Measurements from ENCODE around the gene UBR1. TPM values are rescaled to one million over a fixed set of nuclear protein-coding genes. Genes with fewer than 3 reads are reported as not detected.

The UBR1 gene
- total RNA-seq, 1 experiment from 2014 or later = 23.2 TPM

GRCh38 chr15:43102187-43102586 is 3.7 kb downstream of the UBR1 start:
- no TSS peak for BruUV-seq (replicated peaks)
- POLR2A ChIA-PET = interaction anchor here (0.6 kb wide), 1 partner anchor 377 kb away, joined by 3 read pairs; no protein-coding TSS in a partner anchor

GRCh38 chr15:43100971-43101370 is 4.9 kb downstream of the UBR1 start:
- ChIA-PET CTCF (no interaction called here), POLR2A (no interaction called here)
- TF ChIP-seq, protein P1, sequence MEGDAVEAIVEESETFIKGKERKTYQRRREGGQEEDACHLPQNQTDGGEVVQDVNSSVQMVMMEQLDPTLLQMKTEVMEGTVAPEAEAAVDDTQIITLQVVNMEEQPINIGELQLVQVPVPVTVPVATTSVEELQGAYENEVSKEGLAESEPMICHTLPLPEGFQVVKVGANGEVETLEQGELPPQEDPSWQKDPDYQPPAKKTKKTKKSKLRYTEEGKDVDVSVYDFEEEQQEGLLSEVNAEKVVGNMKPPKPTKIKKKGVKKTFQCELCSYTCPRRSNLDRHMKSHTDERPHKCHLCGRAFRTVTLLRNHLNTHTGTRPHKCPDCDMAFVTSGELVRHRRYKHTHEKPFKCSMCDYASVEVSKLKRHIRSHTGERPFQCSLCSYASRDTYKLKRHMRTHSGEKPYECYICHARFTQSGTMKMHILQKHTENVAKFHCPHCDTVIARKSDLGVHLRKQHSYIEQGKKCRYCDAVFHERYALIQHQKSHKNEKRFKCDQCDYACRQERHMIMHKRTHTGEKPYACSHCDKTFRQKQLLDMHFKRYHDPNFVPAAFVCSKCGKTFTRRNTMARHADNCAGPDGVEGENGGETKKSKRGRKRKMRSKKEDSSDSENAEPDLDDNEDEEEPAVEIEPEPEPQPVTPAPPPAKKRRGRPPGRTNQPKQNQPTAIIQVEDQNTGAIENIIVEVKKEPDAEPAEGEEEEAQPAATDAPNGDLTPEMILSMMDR (IDR thresholded peaks at IDR 0.05) = no peak
- TF ChIP-seq, protein P2, sequence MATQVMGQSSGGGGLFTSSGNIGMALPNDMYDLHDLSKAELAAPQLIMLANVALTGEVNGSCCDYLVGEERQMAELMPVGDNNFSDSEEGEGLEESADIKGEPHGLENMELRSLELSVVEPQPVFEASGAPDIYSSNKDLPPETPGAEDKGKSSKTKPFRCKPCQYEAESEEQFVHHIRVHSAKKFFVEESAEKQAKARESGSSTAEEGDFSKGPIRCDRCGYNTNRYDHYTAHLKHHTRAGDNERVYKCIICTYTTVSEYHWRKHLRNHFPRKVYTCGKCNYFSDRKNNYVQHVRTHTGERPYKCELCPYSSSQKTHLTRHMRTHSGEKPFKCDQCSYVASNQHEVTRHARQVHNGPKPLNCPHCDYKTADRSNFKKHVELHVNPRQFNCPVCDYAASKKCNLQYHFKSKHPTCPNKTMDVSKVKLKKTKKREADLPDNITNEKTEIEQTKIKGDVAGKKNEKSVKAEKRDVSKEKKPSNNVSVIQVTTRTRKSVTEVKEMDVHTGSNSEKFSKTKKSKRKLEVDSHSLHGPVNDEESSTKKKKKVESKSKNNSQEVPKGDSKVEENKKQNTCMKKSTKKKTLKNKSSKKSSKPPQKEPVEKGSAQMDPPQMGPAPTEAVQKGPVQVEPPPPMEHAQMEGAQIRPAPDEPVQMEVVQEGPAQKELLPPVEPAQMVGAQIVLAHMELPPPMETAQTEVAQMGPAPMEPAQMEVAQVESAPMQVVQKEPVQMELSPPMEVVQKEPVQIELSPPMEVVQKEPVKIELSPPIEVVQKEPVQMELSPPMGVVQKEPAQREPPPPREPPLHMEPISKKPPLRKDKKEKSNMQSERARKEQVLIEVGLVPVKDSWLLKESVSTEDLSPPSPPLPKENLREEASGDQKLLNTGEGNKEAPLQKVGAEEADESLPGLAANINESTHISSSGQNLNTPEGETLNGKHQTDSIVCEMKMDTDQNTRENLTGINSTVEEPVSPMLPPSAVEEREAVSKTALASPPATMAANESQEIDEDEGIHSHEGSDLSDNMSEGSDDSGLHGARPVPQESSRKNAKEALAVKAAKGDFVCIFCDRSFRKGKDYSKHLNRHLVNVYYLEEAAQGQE (IDR thresholded peaks at IDR 0.05; ENCODE audit: insufficient read depth in 1 of 2, low read depth in 2 of 2, low read length in 1 of 2) = no peak
- TF ChIP-seq SIN3A (IDR thresholded peaks at IDR 0.05; ENCODE audit: borderline replicate concordance, insufficient read depth, low read depth, low read length) (no peak), TCF7L2 (IDR thresholded peaks at IDR 0.05; ENCODE audit: low read depth, low read length) (no peak), POLR2AphosphoS5 (IDR thresholded peaks at IDR 0.05; ENCODE audit: low read depth, low read length) (no peak)
- intact Hi-C loops (cut with micrococcal nuclease; ENCODE audit: unreplicated experiment) = no loop called here
- Histone ChIP-seq H3K9me3 (ENCODE audit: control insufficient read depth, insufficient read depth, low read depth, low read length) (no peaks in the 10 kb centered on the region), H3K27ac (ENCODE audit: low read length) (no peak overlapping the region), H3K4me3 (ENCODE audit: low read depth in 2 of 2, low read length in 2 of 2) (no peak overlapping the region), H3K36me3 (ENCODE audit: control insufficient read depth, insufficient read depth, low read length) (no peaks in the 10 kb centered on the region; the same call in 1 of the 2 replicates), H3K4me1 (ENCODE audit: control insufficient read depth, insufficient read depth, low read length) (peaks cover 9% of the 10 kb centered on the region), H3K27me3 (ENCODE audit: control insufficient read depth, insufficient read depth, low read length) (no peaks in the 10 kb centered on the region)
- ATAC-seq = no peak
- no peak for DNase-seq (ENCODE audit: low read depth, low spot score)
- in situ Hi-C loops (cut with HindIII; ENCODE audit: low pct_unique_long_range_greater_than_20kb, low sequenced_read_pairs) = no loop called here
- no TSS peak for BruUV-seq (replicated peaks)

More at GRCh38 chr15:43102187-43102586, 3.7 kb downstream of the UBR1 start:
- in situ Hi-C loops (cut with HindIII; ENCODE audit: low pct_unique_long_range_greater_than_20kb, low sequenced_read_pairs) (no loop called here), intact Hi-C loops (cut with micrococcal nuclease; ENCODE audit: unreplicated experiment) (no loop called here)
- Histone ChIP-seq H3K27me3 (ENCODE audit: control insufficient read depth, insufficient read depth, low read length) (no peaks in the 10 kb centered on the region), H3K36me3 (ENCODE audit: control insufficient read depth, insufficient read depth, low read length) (no peaks in the 10 kb centered on the region; the same call in 1 of the 2 replicates), H3K27ac (ENCODE audit: low read length) (no peak overlapping the region), H3K4me1 (ENCODE audit: control insufficient read depth, insufficient read depth, low read length) (peaks cover 13% of the 10 kb centered on the region), H3K4me3 (ENCODE audit: low read depth in 2 of 2, low read length in 2 of 2) (no peak overlapping the region), H3K9me3 (ENCODE audit: control insufficient read depth, insufficient read depth, low read depth, low read length) (no peaks in the 10 kb centered on the region)
- DNase-seq (ENCODE audit: low read depth, low spot score) (no peak), ATAC-seq (no peak)
- CTCF ChIA-PET = no interaction called here
- TF ChIP-seq POLR2AphosphoS5 (IDR thresholded peaks at IDR 0.05; ENCODE audit: low read depth, low read length) (no peak), TCF7L2 (IDR thresholded peaks at IDR 0.05; ENCODE audit: low read depth, low read length) (no peak), SIN3A (IDR thresholded peaks at IDR 0.05; ENCODE audit: borderline replicate concordance, insufficient read depth, low read depth, low read length) (no peak)
- TF ChIP-seq, protein P1 (IDR thresholded peaks at IDR 0.05) = no peak
- TF ChIP-seq, protein P2 (IDR thresholded peaks at IDR 0.05; ENCODE audit: insufficient read depth in 1 of 2, low read depth in 2 of 2, low read length in 1 of 2) = no peak
